Activated T-cell treated with anti-CD3 and anti-CD28 coated beads, Interleukin-2, amount 50 U/mL, for 1 hour (primary cell): Measurements from ENCODE around the gene RNF125.
"Not testable (repeated sequence)": the region's sequence is repeated elsewhere in the genome, so short reads cannot be mapped to it uniquely, and the experiment has no call there.

Experiments
- DNase-seq: peaks from one replicate; pipeline ENCODE4 v3.0.0-alpha.2; 2020

Gene RNF125

DNA sequence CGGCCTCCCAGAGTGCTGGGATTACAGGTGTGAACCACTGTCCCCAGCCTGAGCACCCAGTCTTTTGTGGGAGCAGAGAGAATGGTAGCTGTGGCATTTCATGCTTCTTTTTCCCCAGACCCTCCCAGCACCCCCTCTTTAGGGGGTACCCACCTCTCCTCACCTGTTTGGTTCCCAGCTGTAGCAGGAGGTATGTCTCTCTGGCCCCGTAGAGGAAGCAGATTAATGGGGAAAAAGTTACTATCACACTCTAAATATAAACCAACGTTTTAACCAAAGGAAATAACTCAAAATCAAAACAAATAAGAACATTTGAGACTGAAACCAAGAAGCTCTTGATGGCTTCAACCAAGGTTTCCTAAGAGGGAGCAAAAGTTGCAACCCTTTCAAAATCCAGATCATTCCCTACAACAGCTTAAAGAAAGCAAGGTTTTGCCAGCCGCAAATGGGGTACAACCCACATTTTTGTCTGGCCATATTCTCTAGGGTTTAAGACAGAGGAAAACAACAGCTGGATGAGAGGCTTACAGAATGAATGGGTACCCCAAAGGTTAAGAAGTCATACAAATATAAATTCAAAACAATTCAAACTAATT, 8.0 kb downstream of the RNF125 start:
- no peak for DNase-seq

- DNase-seq: no peak
Observed at GRCh38 chr18:32029558-32029957, 10.9 kb downstream of the RNF125 start.

DNA sequence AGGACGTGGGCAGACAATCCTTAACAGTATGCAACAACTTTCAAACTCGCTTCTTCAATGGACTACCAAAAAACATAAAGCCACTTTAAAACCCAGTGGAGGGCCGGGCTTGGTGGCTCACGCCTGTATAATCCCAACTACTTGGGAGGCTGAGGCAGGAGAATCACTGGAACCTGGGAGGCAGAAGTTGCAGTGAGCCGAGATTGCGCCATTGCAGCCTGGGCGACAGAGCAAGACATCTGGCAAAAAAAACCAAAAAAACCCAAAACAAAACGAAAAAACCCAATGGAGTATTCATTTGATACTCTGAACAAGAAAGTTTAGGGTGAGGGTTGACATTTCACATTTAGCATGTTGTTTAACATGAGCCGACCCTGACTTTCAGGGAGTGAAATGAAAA, 14.0 kb downstream of the RNF125 start:
- DNase-seq: no peak

GRCh38 chr18:32036506-32037180, 18.0 kb downstream of the RNF125 start:
- DNase-seq: no peak

- no peak for DNase-seq
Observed at GRCh38 chr18:32037616-32038015, 19.0 kb downstream of the RNF125 start.

GRCh38 chr18:32040936-32041335, 22.3 kb downstream of the RNF125 start:
- no peak for DNase-seq

DNA sequence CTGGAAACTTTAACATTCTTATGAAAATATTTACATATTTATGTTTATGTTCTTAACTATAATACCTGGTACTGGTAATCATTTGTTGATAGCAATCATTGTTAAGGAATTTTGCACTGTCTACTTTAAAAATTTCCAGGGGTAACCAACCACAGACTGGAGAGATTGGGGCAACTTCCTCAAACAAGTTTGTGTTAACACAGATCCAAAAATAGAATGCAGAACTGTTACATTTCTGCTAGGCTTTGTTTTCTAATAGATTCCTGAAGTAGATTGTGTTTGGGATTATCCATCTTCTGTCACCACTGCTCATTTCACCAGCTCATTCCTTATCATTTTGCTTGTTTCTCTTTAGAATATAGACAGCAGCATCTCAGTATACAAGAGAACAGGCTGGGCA, 23.7 kb downstream of the RNF125 start:
- no peak for DNase-seq

DNA sequence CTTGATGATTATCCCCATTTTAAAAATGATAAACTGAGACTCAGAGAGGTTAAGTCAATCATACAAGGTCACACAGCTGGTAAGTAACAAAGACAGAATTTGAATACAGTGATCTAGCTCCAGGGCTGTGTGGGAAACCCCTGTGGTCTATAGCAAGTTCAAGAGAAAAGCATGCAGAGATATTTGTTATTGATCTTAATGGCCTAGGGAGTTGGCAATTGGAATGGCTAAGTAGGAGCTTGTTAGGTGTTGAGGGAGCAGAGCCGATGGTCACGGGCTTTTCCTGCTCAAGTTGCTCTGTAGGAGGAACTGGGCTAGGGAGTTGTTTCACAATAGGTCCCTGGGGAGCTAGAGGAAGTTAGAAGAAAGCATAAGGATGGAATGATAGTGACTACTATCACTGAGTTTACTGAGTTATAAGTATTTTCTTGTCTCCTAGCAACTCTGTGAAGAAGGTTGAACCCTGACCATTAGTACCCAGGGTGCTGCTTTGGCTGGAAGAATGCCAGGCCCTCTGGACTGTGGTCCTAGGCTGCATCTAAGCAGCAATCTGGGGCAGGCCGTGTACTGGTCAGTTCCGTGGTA, 30.0 kb downstream of the RNF125 start:
- DNase-seq: no peak

DNA sequence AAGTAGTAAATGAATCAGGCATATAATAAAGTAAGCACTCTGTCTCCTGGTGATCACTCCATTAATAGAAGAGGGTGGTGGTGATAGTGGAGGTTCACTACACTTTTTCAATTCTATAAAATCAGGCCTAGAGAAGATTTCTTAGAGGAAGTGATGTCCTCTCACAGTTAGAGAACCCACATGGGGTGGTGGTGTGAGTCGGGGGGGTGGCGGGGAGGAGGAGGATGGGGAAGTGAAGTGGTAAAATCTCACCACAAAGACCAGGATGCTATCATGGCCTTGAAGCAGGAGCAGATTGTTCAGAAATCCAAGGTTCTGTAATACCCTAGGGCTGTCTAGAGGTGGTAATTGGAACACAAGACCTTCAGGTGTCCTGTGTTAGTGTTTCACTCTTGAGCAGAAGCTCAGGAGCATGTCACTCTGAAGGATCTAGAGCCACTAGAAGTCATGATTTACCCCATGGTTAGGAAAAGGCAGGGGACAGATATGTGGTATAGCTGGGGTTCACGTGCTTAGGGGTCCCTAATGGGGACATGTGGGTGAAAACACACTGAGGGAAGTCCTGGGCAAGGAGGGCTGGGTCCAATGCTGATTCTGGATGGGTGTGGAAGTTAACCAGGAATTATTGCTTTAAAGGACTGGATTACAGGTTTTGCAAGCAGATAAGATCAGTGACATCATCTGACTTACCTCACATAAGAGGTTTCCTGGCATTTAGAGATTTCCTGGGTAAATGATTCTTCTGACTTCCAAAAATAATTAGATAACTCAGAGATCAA, 31.0 kb downstream of the RNF125 start:
- DNase-seq: peak; percentile 55

GRCh38 chr18:32056613-32057358, 38.2 kb downstream of the RNF125 start:
- DNase-seq: no peak

- DNase-seq: no peak
Observed at GRCh38 chr18:32057624-32058165, 39.1 kb downstream of the RNF125 start.

DNA sequence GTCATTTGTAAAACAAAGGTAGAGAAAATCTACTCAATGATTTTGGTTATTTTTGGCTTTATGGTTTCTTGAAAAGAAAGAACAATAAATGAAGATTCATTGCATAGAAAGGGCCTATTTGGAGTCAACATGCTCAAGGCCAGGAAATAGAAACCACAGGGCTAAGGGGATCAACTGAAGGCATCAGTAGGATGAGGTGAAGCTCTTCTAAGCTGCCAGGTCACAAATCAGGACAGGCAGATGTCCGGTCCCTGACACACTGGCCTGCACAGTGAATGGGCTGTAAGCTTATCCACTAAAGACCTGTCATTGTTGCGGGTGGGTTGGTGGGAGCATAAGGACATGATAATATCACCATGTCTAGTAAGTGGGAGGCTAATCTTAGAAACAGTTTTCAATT, 41.4 kb downstream of the RNF125 start:
- DNase-seq: no peak

DNA sequence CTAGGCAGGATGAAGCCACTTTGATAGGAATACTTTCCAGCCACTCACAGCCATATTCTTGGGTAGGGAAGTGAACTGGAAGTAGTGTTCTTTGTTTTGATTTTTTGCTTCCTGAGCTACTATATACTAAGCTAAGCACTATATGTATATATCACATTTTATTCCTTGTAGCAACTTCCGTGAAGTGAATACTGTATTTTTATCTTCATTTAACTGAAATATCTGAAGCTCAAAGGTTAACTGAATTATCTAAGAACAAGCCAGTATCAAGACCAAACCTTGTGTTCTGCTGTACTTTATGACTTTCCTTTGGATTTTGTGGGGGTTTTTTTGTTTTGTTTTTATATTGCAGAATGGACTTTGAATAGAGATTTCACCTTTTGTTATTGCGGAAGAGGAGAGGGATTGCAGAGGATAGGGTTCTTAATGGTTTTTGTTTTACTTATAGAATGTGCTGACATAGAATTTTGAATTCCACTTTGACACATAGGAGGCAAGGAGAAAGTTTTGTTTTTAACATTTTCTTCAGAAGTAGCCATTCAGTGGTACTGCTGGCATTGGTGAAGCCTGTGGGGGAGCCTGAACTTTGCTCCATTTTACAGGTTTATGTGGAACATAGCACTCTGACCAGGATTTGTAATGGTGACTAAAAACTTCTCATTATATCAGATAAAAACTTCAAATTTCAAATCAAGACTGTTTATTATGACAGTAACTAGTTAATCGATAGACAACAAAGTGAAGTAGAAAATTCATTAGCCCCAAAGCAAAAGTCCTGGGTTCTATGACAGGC, 48.9 kb downstream of the RNF125 start:
- no peak for DNase-seq

DNA sequence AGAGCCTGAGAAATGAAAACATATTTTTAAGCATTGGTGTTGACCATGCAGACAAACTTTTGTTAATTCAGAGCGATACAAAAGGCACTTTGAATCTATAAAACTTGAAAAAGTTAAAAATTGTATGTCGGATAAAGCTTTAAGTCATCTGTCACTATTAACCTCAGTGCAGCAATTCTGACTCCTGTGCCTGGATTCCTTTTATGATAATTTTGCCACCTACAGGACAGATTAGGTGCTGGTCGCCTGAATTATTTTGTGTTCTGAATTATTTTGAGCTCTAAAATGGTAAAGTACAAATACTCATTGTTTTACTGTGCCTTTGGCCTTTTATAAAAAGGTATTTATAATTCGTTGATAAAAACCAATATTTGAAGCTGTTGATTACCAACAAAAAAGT, 53.7 kb downstream of the RNF125 start:
- no peak for DNase-seq

GRCh38 chr18:32074206-32074605, 55.6 kb downstream of the RNF125 start:
- DNase-seq: no peak

GRCh38 chr18:32078845-32079244, 60.2 kb downstream of the RNF125 start:
- DNase-seq: no peak

DNA sequence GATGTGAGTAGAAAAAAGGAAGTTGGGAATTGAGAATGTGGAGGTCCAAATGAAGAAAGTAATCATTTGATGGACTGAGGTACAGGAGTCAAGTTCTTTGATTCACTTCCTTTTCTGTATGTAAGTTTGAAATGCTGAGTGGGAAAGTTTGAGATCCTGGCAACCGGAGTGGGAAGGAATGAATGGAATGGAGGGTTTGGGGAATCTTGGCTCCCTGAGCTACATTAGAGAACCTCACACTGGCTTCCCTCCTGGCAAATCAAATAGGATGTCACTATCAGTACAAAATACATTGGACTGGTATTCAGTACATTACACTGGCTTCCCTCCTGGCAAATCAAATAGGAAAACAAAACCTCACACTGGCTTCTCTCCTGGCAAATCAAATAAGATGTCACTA, 63.3 kb downstream of the RNF125 start:
- no peak for DNase-seq

- no peak for DNase-seq
Observed at GRCh38 chr18:32083781-32084180, 65.2 kb downstream of the RNF125 start.

DNA sequence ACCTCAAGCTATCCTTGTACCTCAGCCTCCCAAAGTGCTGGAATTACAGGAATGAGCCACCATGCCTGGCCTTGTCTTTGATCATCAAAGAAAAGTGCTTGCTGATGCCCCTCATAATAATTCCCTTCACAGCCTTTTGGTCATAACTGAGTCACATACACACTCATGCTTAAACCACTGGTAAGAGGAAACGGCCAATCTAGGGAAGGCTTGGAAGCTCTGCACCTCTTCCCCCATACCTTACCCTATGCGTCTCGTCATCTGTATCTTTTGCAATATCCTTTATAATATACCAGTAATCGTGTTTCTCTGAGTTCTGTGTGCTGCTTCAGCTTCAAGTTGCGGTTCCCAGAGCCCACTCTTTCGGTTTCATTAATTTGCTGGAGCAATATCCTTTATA, 68.3 kb downstream of the RNF125 start:
- no peak for DNase-seq

- DNase-seq: not testable (repeated sequence)
Observed at GRCh38 chr18:32090831-32091230, 72.2 kb downstream of the RNF125 start.

DNA sequence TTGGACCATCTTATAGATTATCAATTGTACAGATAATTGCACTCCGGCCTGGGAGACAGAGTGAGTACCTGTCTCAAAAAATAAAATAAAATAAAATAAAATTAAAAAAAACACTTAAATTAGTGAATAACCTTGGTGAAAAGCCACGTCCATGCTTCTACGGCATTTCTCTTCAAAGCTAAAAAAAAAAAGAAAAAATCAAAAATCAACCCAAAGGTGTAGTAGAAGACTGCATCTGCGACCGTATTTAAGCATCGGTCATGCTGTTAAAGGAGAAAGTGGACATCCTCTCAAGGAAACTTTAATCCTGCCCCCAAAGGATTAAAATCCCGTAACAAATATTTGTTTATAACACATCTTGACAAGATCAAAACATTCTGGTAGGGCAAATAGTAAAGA, 72.7 kb downstream of the RNF125 start:
- DNase-seq: no peak
